ENCODE results near the gene SPOCK1.

GRCh38 chr5:137113939-137114338 is 385.2 kb downstream of the SPOCK1 start:
- TF ChIP-seq CTCF (IDR thresholded peaks at IDR 0.05; ENCODE audit: insufficient read depth, low read length) (no peak), GABPA (IDR thresholded peaks at IDR 0.05; ENCODE audit: low read depth) (no peak)

Data from HL-60 (cell line).